GM12874 (cell line): Measurements from ENCODE around the gene SPON2.

Experiments
- CTCF ChIP-seq: IDR thresholded peaks from 2 replicates; pipeline ENCODE4 v1.5.1; 2011; ENCODE audit warnings: low read depth, mild to moderate bottlenecking, control low read depth, low read length, moderate library complexity; ENCODE audit not compliant: insufficient read depth

The SPON2 gene

GRCh38 chr4:1172228-1172851 is at the start of gene SPON2:
TSS of gene SPON2 (minus strand) at chr4:1172583.
- TF ChIP-seq CTCF: no peak

- no peak for TF ChIP-seq CTCF
Observed at GRCh38 chr4:1221155-1221870, 48.9 kb upstream of the SPON2 start.

GRCh38 chr4:1220566-1220965 is 48.2 kb upstream of the SPON2 start:
- TF ChIP-seq CTCF: no peak

- TF ChIP-seq CTCF: no peak
Observed at GRCh38 chr4:1219566-1219950, 47.2 kb upstream of the SPON2 start.

- no peak for TF ChIP-seq CTCF
Observed at GRCh38 chr4:1218634-1219565, 46.5 kb upstream of the SPON2 start.

GRCh38 chr4:1217366-1217765 is 45.0 kb upstream of the SPON2 start:
- TF ChIP-seq CTCF: no peak

- no peak for TF ChIP-seq CTCF
Observed at GRCh38 chr4:1216869-1217294, 44.5 kb upstream of the SPON2 start.
